ENCODE data around the gene ASXL1.

DNA sequence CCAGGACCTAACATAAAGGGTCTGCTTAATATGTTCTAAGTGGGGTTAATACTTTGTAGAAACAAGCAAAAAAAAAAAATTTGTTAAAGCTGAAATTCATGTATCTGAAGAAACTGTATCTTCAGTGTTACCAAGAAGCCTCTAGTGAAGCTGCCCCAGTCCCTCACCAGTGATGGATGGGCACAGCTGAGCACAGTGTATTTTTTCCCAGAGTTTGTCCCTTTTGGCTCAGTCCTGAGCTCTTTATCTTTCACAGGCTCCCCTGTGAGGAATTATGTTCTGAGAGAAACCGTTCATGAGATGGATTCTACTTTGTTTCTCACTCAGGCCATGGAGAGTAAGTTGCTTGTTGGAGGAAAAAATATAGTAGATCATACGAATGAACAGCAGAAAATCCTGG lies 42.2 kb upstream of the ASXL1 start:
- TF ChIP-seq, protein P1, sequence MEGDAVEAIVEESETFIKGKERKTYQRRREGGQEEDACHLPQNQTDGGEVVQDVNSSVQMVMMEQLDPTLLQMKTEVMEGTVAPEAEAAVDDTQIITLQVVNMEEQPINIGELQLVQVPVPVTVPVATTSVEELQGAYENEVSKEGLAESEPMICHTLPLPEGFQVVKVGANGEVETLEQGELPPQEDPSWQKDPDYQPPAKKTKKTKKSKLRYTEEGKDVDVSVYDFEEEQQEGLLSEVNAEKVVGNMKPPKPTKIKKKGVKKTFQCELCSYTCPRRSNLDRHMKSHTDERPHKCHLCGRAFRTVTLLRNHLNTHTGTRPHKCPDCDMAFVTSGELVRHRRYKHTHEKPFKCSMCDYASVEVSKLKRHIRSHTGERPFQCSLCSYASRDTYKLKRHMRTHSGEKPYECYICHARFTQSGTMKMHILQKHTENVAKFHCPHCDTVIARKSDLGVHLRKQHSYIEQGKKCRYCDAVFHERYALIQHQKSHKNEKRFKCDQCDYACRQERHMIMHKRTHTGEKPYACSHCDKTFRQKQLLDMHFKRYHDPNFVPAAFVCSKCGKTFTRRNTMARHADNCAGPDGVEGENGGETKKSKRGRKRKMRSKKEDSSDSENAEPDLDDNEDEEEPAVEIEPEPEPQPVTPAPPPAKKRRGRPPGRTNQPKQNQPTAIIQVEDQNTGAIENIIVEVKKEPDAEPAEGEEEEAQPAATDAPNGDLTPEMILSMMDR (IDR thresholded peaks at IDR 0.05) = no peak
- TF ChIP-seq EZH2 (IDR thresholded peaks at IDR 0.05; ENCODE audit: borderline replicate concordance, insufficient read depth, low read depth, low read length, poor library complexity, severe bottlenecking) = no peak
